HCT116 (cell line): ENCODE data around the gene MYO7B.

Experiments
- EZH2 ChIP-seq: fragments of 200-600 bp; sonication (generic); IDR thresholded peaks from 2 replicates; pipeline ENCODE4 v1.6.1; 2017; ENCODE audit warnings: antibody characterized with exemption, mixed run types
- MAX ChIP-seq: IDR thresholded peaks from 2 replicates; pipeline ENCODE4 v1.6.1; 2012
- POLR2A ChIP-seq: IDR thresholded peaks from 2 replicates; pipeline ENCODE4 v1.7.0; 2011; ENCODE audit warnings: borderline replicate concordance; ENCODE audit not compliant: insufficient read depth, insufficient read length; ENCODE audit errors: extremely low read depth
- POLR2AphosphoS5 ChIP-seq: IDR thresholded peaks from 2 replicates; pipeline ENCODE4 v1.6.1; 2011; ENCODE audit warnings: mild to moderate bottlenecking, low read depth, low read length, moderate library complexity
- SIN3A ChIP-seq: IDR thresholded peaks from 2 replicates; pipeline ENCODE4 v1.6.1; 2012; ENCODE audit warnings: low read depth
- YY1 ChIP-seq: IDR thresholded peaks from 2 replicates; pipeline ENCODE4 v1.6.1; 2011; ENCODE audit warnings: low read length, low read depth, moderate library complexity, mild to moderate bottlenecking; ENCODE audit not compliant: insufficient replicate concordance; ENCODE audit errors: extremely low read depth
- ZFX ChIP-seq: fragments of 450-650 bp; IDR thresholded peaks from 2 replicates; pipeline ENCODE4 v1.6.1; 2017

- TF ChIP-seq POLR2A (no peak), MAX (no peak), SIN3A (no peak), ZFX (no peak), POLR2AphosphoS5 (no peak), YY1 (no peak), EZH2 (no peak)
These were observed 143.5 kb downstream of the MYO7B start for GRCh38 chr2:127678991-127679390.
